SH-SY5Y (cell line): Measurements from ENCODE around the gene SYTL2.

Experiments
- GATA2 ChIP-seq: IDR thresholded peaks from 2 replicates; pipeline ENCODE4 v1.6.1; 2011; ENCODE audit warnings: mild to moderate bottlenecking, low read depth, low read length
- GATA3 ChIP-seq: IDR thresholded peaks from 2 replicates; pipeline ENCODE4 v1.6.1; 2011; ENCODE audit warnings: low read depth, mild to moderate bottlenecking, low read length, moderate library complexity

DNA sequence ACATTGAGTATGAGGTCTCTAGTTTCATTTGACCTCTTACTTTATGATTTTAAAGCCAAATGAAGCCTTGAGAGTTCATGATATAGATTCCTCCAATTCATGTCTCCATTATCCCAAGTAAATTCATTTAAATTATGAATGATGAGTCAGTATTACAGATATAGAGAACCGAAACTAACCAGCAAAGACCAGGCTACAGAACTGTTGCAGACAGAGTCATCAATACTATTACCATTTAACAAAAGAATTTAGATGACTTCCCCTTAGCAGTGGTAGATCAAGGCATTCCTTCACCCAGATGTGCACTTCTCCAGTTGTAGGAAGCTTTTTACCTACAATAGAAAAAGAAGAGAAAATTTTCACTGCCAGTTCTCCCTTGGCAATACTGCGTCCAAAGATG lies 113.2 kb downstream of the SYTL2 start:
- TF ChIP-seq GATA2 (no peak), GATA3 (no peak)
